Measurements from ENCODE around the gene TMEM184B. TPM values are rescaled to one million over a fixed set of nuclear protein-coding genes. Genes with fewer than 3 reads are reported as not detected.

Gene TMEM184B
- total RNA-seq, 4 donors from 2014 or later: 27.9 to 67.4 (median 40.7) TPM

GRCh38 chr22:38317122-38317994 is 44.5 kb upstream of the TMEM184B start, which contains the start of gene CSNK1E:
CSNK1E (minus strand) TSS chr22:38317433; CDS start chr22:38314157, 3,276 bp downstream.
- peak within 1 kb of the TSS; percentile 67 for H3K4me3 ChIP-seq (ENCODE audit: low read depth, poor library complexity, severe bottlenecking)
- DNase-seq (ENCODE audit: low spot score in 2 of 2): peak; percentile 73 to 96
- intact Hi-C loops (cut with DNase I; ENCODE audit: low total_unique reads): no loop called here
- 0 to 2% methylated on average over 19 to 45 of the region's 98 CpGs for WGBS, 2 donors
- TF ChIP-seq, protein P1, sequence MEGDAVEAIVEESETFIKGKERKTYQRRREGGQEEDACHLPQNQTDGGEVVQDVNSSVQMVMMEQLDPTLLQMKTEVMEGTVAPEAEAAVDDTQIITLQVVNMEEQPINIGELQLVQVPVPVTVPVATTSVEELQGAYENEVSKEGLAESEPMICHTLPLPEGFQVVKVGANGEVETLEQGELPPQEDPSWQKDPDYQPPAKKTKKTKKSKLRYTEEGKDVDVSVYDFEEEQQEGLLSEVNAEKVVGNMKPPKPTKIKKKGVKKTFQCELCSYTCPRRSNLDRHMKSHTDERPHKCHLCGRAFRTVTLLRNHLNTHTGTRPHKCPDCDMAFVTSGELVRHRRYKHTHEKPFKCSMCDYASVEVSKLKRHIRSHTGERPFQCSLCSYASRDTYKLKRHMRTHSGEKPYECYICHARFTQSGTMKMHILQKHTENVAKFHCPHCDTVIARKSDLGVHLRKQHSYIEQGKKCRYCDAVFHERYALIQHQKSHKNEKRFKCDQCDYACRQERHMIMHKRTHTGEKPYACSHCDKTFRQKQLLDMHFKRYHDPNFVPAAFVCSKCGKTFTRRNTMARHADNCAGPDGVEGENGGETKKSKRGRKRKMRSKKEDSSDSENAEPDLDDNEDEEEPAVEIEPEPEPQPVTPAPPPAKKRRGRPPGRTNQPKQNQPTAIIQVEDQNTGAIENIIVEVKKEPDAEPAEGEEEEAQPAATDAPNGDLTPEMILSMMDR (IDR thresholded peaks at IDR 0.05): no peak
- TF ChIP-seq POLR2A (IDR thresholded peaks at IDR 0.05): no peak

GRCh38 chr22:38316364-38317121 is 43.7 kb upstream of the TMEM184B start:
- intact Hi-C loops (cut with DNase I; ENCODE audit: low total_unique reads): no loop called here
- TF ChIP-seq, protein P1 (IDR thresholded peaks at IDR 0.05): no peak
- no peak for TF ChIP-seq POLR2A (IDR thresholded peaks at IDR 0.05)
- DNase-seq (ENCODE audit: low spot score in 2 of 2): peak in 1 of 2 donors; percentile 94
- peak overlapping the region; percentile 67 for H3K4me3 ChIP-seq (ENCODE audit: low read depth, poor library complexity, severe bottlenecking)
- 0 to 1% methylated on average over 45 of the region's 52 CpGs for WGBS, 2 donors

DNA sequence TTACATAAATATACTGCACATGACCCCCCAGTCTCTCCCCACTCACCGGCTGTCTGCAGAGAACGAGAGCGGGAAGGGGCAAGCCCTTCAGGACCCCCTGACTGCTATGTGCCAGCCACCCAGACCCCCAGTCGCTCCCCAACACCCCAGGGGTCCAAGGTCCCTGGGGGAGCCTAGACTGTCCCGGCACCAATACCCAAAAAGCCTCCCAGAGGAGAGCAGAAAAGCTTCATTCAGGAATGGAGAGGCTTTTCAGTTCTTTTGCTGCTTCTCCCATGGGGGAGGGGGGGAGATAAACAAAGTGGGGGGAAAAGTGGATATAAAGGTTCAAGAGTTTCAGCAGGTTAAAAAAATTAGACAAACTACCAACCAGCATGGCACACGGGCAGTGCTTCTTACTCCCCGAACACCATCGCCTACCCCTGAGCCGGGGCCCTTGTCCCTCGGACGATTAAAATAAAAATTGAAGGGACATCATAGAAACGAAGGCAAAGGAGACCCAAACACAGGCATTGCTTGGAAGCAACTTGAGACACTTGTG is 43.1 kb upstream of the TMEM184B start:
- TF ChIP-seq, protein P1 (IDR thresholded peaks at IDR 0.05): no peak
- TF ChIP-seq POLR2A (IDR thresholded peaks at IDR 0.05): no peak
- WGBS, 2 donors: 1 to 4% methylated on average over 12 of the region's 12 CpGs
- no peak for DNase-seq (ENCODE audit: low spot score in 2 of 2)
- H3K4me3 ChIP-seq (ENCODE audit: low read depth, poor library complexity, severe bottlenecking): peak overlapping the region; percentile 67
- intact Hi-C loops (cut with DNase I; ENCODE audit: low total_unique reads): no loop called here

- peak in 1 of 2 donors; percentile 90 for DNase-seq (ENCODE audit: low spot score in 2 of 2)
- 10 to 11% methylated on average over 21 of the region's 21 CpGs for WGBS, 2 donors
- intact Hi-C loops (cut with DNase I; ENCODE audit: low total_unique reads): loop anchor here (5.0 kb wide), 1 partner anchor 38 kb away; no protein-coding TSS in a partner anchor
- peak overlapping the region; percentile 67 for H3K4me3 ChIP-seq (ENCODE audit: low read depth, poor library complexity, severe bottlenecking)
- TF ChIP-seq, protein P1 (IDR thresholded peaks at IDR 0.05): no peak
- no peak for TF ChIP-seq POLR2A (IDR thresholded peaks at IDR 0.05)
Measured at GRCh38 chr22:38314933-38315822, 42.4 kb upstream of the TMEM184B start.
